ENCODE measurements around the gene FSIP1.

FSIP1 gene

DNA sequence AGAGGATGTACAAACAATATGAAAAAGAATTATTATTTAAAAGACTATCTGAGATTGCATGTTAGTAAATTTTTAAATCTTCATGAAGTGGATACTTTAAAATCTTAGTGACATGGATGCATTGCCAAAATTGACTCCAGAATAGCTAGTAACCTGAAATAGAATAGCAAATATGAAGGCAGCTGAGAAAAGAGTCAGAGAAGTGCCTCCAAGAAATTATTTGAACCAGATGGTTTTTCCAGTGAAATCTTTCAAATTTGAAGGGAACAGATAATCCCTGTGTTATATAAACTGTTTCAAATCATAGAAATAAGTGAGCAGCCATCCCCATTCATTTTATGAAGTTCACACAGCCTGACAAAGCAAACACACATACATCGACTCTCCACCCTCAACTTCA is 29.6 kb downstream of the FSIP1 start:
- DNase-seq = no peak

DNA sequence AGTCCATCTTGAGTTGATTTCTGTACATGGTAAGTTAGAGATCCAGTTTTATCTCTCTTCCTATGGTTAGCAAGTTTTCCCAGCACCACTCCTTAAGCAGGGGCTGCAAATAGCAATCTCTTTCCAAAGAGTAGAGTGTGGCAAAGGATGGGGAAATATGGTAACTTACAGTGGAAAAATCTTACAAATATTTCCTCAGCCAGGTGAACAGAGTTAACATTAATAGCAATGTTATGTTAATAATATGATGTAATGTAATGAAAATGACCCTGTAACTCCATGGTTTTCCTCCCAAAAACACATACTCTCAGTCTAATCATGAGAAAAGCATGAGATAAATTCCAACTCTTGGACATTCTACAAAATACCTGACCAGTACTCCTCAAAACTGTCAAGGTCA is 30.4 kb downstream of the FSIP1 start:
- DNase-seq = no peak

DNA sequence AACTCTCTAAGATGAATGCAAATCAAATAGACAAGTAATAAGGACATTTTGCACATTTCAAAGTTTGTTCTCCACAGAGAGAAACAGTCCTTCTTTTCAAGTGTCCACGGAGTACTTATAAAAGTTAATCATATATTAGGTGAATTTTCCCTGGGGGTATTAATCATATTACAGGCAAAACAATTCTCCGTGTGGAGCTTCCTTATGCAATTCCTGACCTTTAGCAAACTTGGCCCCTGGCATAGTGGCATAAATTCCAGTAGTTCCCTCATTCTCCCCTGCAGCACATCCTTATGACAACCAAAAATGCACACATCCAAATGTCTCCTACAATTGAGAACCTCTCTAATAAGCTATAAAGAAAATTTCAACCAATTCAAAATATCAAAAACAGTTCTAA is 34.4 kb downstream of the FSIP1 start:
- no peak for DNase-seq

- DNase-seq = no peak
These were observed 35.3 kb downstream of the FSIP1 start for GRCh38 chr15:39747326-39747725.

DNA sequence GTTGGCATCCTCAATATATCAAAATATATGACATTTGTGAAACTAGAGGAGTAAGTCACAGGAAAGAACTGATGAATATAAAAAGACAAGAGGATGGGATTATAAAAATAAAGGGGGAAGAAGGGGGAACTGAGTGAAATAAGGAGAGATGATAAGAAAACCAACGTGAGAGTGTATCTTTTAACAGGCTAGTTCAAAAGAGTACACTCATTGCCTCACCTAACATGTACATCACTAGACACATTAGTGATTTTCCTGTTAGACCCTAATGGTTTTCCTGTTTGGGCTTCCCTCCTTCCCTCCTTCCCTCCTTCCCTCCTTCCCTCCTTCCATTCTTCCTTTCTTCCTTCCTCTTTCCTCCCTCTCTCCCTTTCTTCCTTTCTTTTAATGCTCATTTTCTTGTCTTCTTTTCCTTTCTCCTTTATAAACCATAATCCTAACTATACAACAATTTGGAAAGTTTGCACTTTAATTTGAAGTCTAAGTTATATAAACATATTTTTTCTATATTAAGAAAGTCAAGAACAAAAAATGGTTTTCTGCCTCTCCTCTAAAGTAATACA is 35.8 kb downstream of the FSIP1 start:
- no peak for DNase-seq

GRCh38 chr15:39746176-39746575 is 36.5 kb downstream of the FSIP1 start:
- no peak for DNase-seq

GRCh38 chr15:39745415-39745814 is 37.2 kb downstream of the FSIP1 start:
- DNase-seq = no peak

DNA sequence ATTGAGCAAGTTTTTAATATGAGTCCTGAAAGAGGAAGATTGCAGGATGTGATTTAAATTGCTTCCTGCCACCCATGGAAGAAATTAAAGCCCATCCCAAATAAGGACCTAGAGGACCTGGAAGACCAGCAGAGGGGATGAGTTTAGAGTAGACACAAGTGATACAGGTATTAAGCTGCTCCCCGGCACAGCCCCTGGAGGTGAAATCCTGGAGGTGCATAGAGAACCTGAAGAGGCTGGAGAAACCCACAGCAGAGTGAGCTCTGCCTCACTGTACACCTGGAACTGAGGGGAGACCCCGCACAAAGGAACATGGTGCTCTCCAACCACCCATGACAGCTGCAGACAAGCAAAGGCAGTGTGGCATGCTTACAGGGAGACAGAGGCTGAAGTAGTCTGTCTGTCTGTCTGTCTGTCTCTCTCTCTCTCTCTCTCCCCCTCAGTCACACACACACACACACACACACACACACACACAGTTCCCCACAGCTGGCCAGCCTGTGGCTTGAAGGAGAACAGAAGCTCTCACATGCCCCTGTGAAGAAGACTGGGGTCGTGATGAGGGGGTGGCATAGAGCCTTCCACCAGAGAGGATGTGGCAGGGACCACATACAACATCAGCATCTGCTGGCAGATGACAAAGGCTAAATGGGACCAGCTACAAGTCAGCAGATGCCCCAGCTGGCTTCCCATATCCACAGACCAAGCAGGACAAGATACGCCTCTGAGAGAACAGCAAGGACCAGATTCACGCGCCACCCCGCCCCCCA is 38.1 kb downstream of the FSIP1 start:
- no peak for DNase-seq

- no peak for DNase-seq
These were observed 39.0 kb downstream of the FSIP1 start for GRCh38 chr15:39743611-39744010.

DNA sequence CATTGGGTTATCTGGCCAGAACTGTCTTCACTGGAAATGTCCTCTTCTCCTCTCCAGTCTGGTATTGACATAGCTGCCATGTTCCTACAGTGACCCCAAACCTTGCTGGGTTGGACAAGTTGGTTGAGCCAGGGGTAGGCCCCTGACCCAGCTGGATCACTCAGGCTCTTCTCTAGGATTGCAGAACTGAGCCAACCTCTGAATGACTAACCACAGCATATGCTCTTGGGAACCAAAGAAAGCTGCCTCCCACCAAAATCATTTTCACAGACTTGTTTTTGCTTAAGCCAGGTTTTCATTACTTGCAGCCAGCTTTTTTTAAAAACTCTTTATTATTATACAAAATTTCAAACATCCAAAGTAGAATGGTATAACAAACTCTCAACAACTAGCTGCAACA is 41.4 kb downstream of the FSIP1 start:
- no peak for DNase-seq

DNA sequence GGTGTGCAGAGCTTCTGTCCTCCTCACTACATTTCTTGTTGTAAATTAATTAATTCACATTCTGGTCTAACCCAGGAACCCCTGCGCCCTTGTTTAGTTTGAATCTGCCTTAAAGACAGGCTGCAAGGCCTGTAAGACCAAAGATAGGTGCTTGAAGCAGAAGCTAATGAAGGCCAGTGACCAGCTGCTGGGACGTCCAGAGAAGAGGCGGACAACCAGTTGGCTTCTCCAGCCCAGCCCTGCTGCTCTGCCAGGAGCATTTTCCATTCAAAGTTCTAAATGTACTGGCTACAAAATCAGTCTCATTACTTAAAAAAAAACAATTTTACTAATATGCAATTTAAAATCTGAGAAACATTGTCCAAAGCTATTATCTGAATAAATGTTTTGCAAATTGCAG is 43.6 kb downstream of the FSIP1 start:
- DNase-seq = no peak

DNA sequence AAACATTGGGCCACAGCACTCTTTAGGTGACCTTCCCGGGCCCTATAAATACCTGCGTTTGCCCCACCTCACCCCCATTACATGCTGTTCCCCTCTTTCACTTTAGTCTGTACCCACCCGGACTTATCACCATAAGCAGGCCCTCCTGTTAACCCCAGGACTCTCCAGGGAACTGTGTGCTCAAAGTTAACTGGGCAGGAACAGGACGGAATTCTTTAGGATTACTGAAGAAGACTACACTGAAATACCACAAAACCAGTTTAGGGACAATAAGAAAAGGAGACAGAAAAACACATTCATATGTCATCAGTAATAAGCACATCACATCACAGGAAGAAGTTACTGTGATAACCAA is 45.5 kb downstream of the FSIP1 start:
- no peak for DNase-seq

DNA sequence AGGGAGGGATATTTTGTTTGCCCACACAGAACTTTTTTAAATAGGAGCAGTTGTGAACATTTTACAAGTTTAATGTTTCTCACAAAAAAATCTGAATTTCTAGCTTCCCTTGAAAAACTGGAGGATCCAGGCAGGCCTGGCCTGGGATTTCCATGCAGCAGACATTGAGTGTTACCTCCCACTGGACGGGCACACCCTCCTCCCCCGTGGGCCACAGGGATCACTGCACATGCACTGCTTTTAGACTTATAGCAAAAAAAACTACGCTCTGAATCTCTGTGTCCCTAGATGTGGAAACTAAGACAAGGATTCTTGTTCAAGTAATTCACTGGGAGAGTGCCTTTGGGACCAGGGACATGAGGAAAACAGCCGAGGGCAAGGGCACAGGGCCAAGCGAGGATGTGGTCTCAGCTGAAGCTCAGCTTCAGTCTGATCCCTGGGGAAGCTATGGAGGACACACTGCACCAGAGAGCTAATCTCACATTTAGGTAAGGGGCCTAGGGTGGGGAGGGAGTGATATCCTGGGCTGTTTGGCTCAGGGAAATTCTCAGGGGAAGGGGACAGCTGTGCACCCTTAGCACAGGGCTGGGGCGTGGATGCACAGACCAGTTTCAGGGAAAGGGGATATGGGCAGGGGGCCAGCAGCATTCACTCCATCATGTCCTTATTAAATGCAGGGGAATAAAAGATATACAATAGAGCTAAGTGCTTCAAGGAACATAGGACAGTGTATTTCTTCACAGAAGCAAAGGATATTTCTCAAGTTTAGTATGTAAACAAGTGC is 46.0 kb downstream of the FSIP1 start:
- DNase-seq = no peak

DNA sequence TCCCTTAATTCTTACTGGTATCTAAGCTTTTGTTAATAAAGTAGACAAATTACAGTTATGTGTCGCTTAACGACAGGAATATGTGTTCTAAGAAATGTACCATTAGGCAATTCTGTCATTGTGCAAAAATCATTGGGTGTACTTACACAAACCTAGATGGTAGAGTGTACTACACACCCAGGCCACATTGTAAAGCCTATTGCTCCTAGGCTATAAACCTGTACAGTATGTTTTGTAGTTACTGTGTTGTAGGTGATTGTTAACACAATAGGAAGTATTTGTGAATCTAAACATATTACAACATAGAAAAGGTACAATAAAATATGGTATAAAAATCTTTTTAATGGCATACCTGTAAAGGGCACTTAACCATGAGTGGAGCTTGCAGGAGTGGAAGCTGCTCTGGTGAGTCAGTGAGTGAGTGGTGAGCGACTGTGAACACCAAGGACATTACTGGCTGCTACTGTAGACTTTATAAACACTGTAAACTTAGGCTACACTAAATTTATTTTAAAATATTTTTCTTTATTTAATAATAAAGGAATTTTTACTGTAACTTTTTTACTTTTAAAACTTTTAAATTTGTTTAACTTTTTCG is 47.4 kb downstream of the FSIP1 start:
- no peak for DNase-seq

- DNase-seq = no peak
These were observed 51.4 kb downstream of the FSIP1 start for GRCh38 chr15:39731266-39731665.

GRCh38 chr15:39730552-39730951 is 52.1 kb downstream of the FSIP1 start:
- DNase-seq = no peak

DNA sequence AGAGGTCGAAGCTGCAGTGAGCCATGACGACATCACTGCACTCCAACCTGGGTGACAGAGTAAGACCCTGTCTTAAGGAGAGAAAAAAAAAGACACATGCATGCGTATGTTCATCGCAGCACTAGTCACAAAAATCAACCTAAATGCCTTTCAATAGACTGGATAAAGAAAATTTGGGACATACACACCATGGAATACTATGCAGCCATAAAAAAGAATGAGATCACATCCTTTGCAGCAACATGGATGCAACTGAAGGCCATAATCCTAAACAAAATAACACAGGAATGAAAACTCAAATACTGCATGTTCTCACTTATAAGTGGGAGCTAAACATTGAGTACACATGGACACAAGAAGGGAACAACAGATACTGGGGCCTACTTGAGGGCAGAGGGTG is 53.1 kb downstream of the FSIP1 start:
- DNase-seq = no peak

DNA sequence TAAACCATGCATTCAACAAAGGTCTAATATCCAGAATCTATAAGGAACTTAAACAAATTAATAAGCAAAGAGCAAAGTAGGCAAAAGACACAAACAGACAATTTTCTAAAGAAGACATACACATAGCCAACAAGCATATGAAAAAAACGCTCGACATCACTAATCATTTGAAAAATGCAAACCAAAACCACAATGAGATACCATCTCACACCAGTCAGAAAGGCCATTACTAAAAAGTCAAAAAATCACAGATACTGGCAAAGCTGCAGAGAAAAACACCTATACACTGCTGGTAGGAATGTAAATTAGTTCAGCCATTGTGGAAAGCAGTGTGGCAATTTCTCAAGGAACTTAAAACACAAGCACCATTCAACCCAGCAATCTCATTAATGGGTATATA is 53.8 kb downstream of the FSIP1 start:
- no peak for DNase-seq

DNA sequence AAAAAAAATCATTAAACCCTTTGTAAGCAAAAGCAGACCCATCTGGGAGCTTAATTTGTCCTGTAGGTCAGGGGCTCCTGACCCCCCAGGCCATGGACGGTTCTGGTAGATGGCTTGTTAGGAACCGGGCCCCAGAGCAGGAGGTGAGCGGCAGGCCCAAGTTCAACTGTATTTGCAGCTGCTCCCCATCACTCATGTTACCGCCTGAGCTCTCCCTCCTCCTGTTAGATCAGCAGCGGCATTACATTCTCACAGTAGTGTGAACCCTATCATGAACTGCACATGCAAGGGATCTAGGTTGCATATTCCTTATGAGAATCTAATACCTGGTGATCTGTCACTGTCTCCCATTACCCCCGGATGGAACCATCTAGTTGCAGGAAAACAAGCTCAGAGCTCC is 60.7 kb downstream of the FSIP1 start:
- DNase-seq = no peak

DNA sequence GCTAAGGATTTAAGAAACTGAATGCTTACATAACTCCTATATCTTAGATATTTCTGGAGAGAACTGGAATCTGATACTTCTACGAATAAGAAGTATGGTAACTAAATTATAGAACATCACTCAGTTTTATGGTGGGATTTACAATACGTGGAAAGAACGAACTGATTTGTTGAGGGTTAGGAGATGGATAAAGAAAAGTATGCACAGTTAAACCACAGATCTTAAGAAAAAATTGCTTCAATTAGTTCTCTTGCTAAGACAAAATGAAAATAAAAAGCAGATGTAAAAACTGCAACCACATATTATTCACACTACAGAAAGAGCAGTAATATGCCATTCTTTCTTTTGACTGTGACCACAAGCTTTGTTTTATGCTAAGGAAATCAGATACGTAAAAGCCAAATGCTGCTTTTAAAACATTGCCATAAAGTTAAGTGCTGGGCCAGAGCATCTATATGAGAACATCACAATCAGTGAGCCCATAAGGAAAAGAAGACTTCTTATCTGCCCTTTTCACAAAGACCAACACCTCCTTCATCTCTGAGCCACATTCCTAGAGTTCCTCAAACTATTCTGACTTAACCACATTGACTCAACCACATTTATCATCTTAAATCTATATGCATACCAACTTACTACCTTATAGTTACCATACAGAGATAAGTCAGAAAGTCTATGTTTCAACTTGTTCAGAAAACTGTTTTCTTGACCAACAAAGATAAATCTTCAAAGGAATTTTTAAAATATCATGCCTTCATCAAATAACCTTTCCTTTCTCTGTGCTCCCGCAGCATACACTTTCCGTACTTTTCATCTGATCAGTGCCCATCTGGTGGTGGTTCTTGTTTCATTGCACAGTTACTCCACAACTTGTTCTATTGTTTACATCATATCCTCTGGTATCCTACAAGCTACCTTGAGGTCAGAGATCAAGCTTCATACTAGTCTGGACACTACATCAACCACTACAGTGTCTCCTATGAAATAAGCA is 61.7 kb downstream of the FSIP1 start:
- DNase-seq = no peak

DNA sequence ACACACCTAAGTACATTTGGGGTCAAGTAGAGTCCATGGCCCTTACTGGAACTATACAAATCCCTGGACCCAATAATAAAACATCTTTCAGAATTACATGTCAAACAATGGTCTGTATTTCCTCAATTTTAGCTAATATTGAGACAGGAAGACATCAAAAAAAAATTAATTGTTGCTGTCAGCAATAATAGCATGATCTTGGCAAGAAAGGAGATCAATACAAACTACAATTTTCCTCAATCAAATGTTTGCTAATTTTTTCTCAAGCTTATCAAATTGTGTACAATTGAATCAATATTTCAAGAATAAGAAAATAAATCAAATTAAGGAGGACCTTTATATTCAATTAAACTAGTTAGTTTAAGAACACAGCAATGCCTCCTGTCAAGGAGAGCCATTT is 62.6 kb downstream of the FSIP1 start:
- no peak for DNase-seq

DNA sequence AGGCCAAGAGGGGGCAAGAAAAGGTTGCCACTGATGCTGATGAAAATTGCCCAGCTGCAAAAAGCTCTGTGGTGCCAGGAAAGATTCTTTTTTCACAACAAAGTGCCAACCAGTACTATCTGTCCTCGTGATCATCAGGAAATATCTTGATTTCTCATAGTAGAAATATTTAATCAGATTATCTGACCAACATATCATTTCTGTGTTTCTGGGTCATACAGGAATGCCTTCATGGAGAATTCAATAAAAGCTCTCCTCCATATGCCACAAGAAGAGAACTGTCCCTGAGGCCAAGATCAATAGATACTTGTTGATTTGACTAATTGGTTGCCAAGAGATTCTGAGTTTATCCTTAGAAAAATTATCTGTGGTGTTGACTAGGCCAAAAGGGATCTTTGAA is 63.5 kb downstream of the FSIP1 start:
- DNase-seq = no peak

DNA sequence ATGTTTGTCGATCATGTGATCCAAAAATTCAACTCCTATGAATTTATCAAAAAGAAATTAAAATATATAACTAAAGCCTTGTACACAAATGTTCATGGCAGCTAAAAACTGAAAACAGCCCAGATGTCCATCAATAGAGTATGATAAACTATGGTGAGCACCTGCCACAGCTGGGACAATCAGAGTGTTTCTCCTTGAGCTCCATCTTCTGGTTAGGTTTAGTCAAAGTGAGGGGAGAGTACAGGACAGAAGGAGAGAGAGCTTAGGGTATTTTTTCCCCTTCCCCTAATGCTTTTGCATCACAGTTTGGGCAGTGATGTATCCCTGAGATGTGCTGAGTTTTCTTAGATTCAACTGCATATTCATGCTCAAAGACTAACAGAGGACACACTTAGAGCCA is 65.5 kb downstream of the FSIP1 start:
- no peak for DNase-seq

Data from SHP77 (cell line).